GM23248 (cell line): ENCODE measurements around the gene DNAJC16. TPM values are rescaled to one million over a fixed set of nuclear protein-coding genes. Genes with fewer than 3 reads are reported as not detected.

Experiments
- DNase-seq: peaks from one replicate; pipeline ENCODE4 v3.0.0-alpha.2; 2015
- H2AFZ ChIP-seq: fragments of 200-600 bp; sonication (generic); 2 replicates; pipeline ENCODE4 v1.6.1; 2016; ENCODE audit warnings: antibody characterized with exemption
- H3F3A ChIP-seq: fragments of 200-600 bp; sonication (generic); 2 replicates; pipeline ENCODE4 v1.6.1; 2016; ENCODE audit warnings: mild to moderate bottlenecking, antibody characterized with exemption, mixed run types; ENCODE audit not compliant: insufficient read depth
- H3K27ac ChIP-seq: fragments of 200-600 bp; sonication (generic); 2 replicates; pipeline ENCODE4 v1.5.1; 2016; ENCODE audit warnings: mild to moderate bottlenecking
- H3K27me3 ChIP-seq: fragments of 200-600 bp; sonication (generic); replicated peaks from 2 replicates; pipeline ENCODE4 v1.6.1; 2016; ENCODE audit warnings: mild to moderate bottlenecking; ENCODE audit not compliant: insufficient read depth
- H3K36me3 ChIP-seq: fragments of 200-600 bp; sonication (generic); 2 replicates; pipeline ENCODE4 v1.6.1; 2016; ENCODE audit warnings: low read depth, mild to moderate bottlenecking
- H3K4me1 ChIP-seq: fragments of 200-600 bp; sonication (generic); 2 replicates; pipeline ENCODE4 v1.6.1; 2016; ENCODE audit warnings: mild to moderate bottlenecking; ENCODE audit not compliant: insufficient read depth
- H3K4me2 ChIP-seq: fragments of 200-600 bp; sonication (generic); one replicate; pipeline ENCODE4 v1.6.1; 2016; ENCODE audit warnings: mild to moderate bottlenecking; ENCODE audit not compliant: unreplicated experiment
- H3K4me3 ChIP-seq: fragments of 200-600 bp; sonication (generic); 2 replicates; pipeline ENCODE4 v1.5.1; 2016; ENCODE audit warnings: mild to moderate bottlenecking
- H3K79me2 ChIP-seq: fragments of 200-600 bp; sonication (generic); 2 replicates; pipeline ENCODE4 v1.6.1; 2016; ENCODE audit warnings: mild to moderate bottlenecking; ENCODE audit not compliant: insufficient read depth
- H3K9ac ChIP-seq: fragments of 200-600 bp; sonication (generic); 2 replicates; pipeline ENCODE4 v1.6.1; 2016; ENCODE audit warnings: mild to moderate bottlenecking
- H3K9me2 ChIP-seq: fragments of 200-600 bp; sonication (generic); 2 replicates; pipeline ENCODE4 v1.6.1; 2016; ENCODE audit warnings: mixed run types, mild to moderate bottlenecking, moderate library complexity; ENCODE audit not compliant: insufficient read depth
- H3K9me3 ChIP-seq: fragments of 200-600 bp; sonication (generic); one replicate; pipeline ENCODE4 v1.6.1; 2017; ENCODE audit warnings: low read depth
- H4K20me1 ChIP-seq: fragments of 200-600 bp; sonication (generic); 2 replicates; pipeline ENCODE4 v1.6.0; 2016; ENCODE audit not compliant: insufficient read depth
- EZH2 ChIP-seq: fragments of 200-600 bp; sonication (generic); IDR thresholded peaks from 2 replicates; pipeline ENCODE4 v1.6.1; 2018; ENCODE audit warnings: antibody characterized with exemption, mild to moderate bottlenecking; ENCODE audit not compliant: insufficient read depth, poor library complexity, severe bottlenecking
- EZH2phosphoT487 ChIP-seq: fragments of 200-600 bp; sonication (generic); IDR thresholded peaks from 2 replicates; pipeline ENCODE4 v1.6.1; 2018; ENCODE audit warnings: antibody characterized with exemption, moderate library complexity, mild to moderate bottlenecking, low read depth; ENCODE audit not compliant: insufficient read depth
- WGBS, 2 experiments: methylation state at CpG; one replicate each; pipeline ENCODE4 v1.1.6; 2015 to 2017; ENCODE audit warnings: low lambda C conversion rate in 2 of 2, low coverage in 1 of 2; ENCODE audit errors: missing lambda C conversion rate in 2 of 2; 5-methylcytosine and 5-hydroxymethylcytosine counted together
- in situ Hi-C: fragments of 300-500 bp; cut with MboI; formaldehyde crosslinking; loops from 2 replicates; pipeline ENCODE4 v1.15.0; 2020
- polyA plus RNA-seq: library from polyadenylated mRNA; unstranded; fragments of >200 nt; fragmentation: Nextera tagmentation; extraction: Ambion mirVana; gene quantifications from 2 replicates; pipeline ENCODE4 v1.2.1, GENCODE V29; 2016
- total RNA-seq: library from RNA; depleted of rRNA; stranded (reverse); fragments of >200 nt; shearing (Covaris generic); gene quantifications from 2 replicates; pipeline ENCODE4 v1.2.3, GENCODE V29; 2014

DNAJC16 gene
- total and polyA plus RNA-seq, 2 experiments from 2014 or later: 10.0 to 21.8 TPM

- peak overlapping the region; percentile 75 for H3K9ac ChIP-seq
- no peaks in the 10 kb centered on the region for H4K20me1 ChIP-seq
- DNase-seq: peak; percentile 23
- in situ Hi-C loops: no loop called here
- H3K27ac ChIP-seq: peak overlapping the region; percentile 98
- peaks cover 41% of the 10 kb centered on the region for H3K79me2 ChIP-seq
- H3K9me3 ChIP-seq: no peaks in the 10 kb centered on the region
- peak overlapping the region; percentile 86 for H3K4me3 ChIP-seq
- H2AFZ ChIP-seq: peak overlapping the region; percentile 91
- H3F3A ChIP-seq: peaks cover 18% of the 10 kb centered on the region
- 1% methylated on average over 20 to 40 of the region's 40 CpGs for WGBS, 2 experiments
- H3K4me2 ChIP-seq: peak overlapping the region; percentile 92
- peaks cover 23% of the 10 kb centered on the region; the same call in 1 of the 2 replicates for H3K4me1 ChIP-seq
- H3K9me2 ChIP-seq: no peaks in the 10 kb centered on the region
- H3K27me3 ChIP-seq: no peaks in the 10 kb centered on the region
- TF ChIP-seq EZH2phosphoT487 (no peak), EZH2 (no peak)
- no peaks in the 10 kb centered on the region for H3K36me3 ChIP-seq
Measured at GRCh38 chr1:15525050-15526020, 1.3 kb upstream of the DNAJC16 start.

GRCh38 chr1:15526021-15526489 is 593 bp upstream of the DNAJC16 start:
- Histone ChIP-seq H2AFZ (peak overlapping the region; percentile 91), H3K27me3 (no peaks in the 10 kb centered on the region), H3K4me2 (peak overlapping the region; percentile 92), H4K20me1 (no peaks in the 10 kb centered on the region), H3K27ac (peak overlapping the region; percentile 98), H3K36me3 (no peaks in the 10 kb centered on the region), H3K4me1 (peaks cover 23% of the 10 kb centered on the region; the same call in 1 of the 2 replicates), H3F3A (peaks cover 18% of the 10 kb centered on the region), H3K9ac (peak overlapping the region; percentile 75), H3K9me3 (no peaks in the 10 kb centered on the region), H3K79me2 (peaks cover 48% of the 10 kb centered on the region), H3K9me2 (no peaks in the 10 kb centered on the region), H3K4me3 (peak overlapping the region; percentile 86)
- no peak for DNase-seq
- 2 to 4% methylated on average over 9 of the region's 9 CpGs for WGBS, 2 experiments
- TF ChIP-seq EZH2: no peak
- no peak for TF ChIP-seq EZH2phosphoT487
- in situ Hi-C loops: no loop called here

GRCh38 chr1:15531003-15531402 is 4.4 kb downstream of the DNAJC16 start:
- WGBS, 2 experiments: 78 to 81% methylated on average over 4 of the region's 4 CpGs
- Histone ChIP-seq H3K79me2 (peaks cover 66% of the 10 kb centered on the region), H3K27ac (no peak overlapping the region), H3K9me3 (no peaks in the 10 kb centered on the region), H3K27me3 (no peaks in the 10 kb centered on the region), H3K4me3 (no peak overlapping the region), H3K9ac (no peak overlapping the region), H3F3A (peaks cover 3% of the 10 kb centered on the region), H4K20me1 (0 out of 2 replicates have a peak, but pooled peaks cover 3% of the 10 kb centered on the region), H3K36me3 (peaks cover 3% of the 10 kb centered on the region; the same call in 1 of the 2 replicates), H3K4me2 (no peak overlapping the region), H3K9me2 (no peaks in the 10 kb centered on the region), H3K4me1 (peaks cover 11% of the 10 kb centered on the region; the same call in 1 of the 2 replicates), H2AFZ (no peak overlapping the region)
- in situ Hi-C loops: no loop called here
- no peak for DNase-seq
- TF ChIP-seq EZH2: no peak
- no peak for TF ChIP-seq EZH2phosphoT487

GRCh38 chr1:15531682-15532081 is 5.0 kb downstream of the DNAJC16 start:
- Histone ChIP-seq H3K9me3 (no peaks in the 10 kb centered on the region), H3K27me3 (no peaks in the 10 kb centered on the region), H3K4me1 (0 out of 2 replicates have a peak, but pooled peaks cover 9% of the 10 kb centered on the region), H3F3A (no peaks in the 10 kb centered on the region), H3K79me2 (peaks cover 66% of the 10 kb centered on the region), H3K36me3 (peaks cover 3% of the 10 kb centered on the region; the same call in 1 of the 2 replicates), H3K9ac (no peak overlapping the region), H4K20me1 (0 out of 2 replicates have a peak, but pooled peaks cover 3% of the 10 kb centered on the region), H3K9me2 (no peaks in the 10 kb centered on the region), H2AFZ (no peak overlapping the region), H3K27ac (no peak overlapping the region), H3K4me2 (no peak overlapping the region), H3K4me3 (no peak overlapping the region)
- in situ Hi-C loops: no loop called here
- 94 to 95% methylated on average over 2 of the region's 2 CpGs for WGBS, 2 experiments
- no peak for DNase-seq
- TF ChIP-seq EZH2phosphoT487 (no peak), EZH2 (no peak)
